HEK293 (cell line): ENCODE measurements around the gene STOX2.

Source experiments
- CTCF ChIA-PET: fragments of 350-600 bp; formaldehyde crosslinking; extraction: SDS; loops from one replicate; lab custom pipeline; 2021; ENCODE audit warnings: antibody characterized with exemption; lab: Yijun Ruan, JAX
- POLR2A ChIA-PET: fragments of 300-600 bp; formaldehyde crosslinking; extraction: SDS; loops from one replicate; lab custom pipeline; 2020; ENCODE audit warnings: antibody characterized with exemption, inconsistent platforms; lab: Yijun Ruan, JAX
- H3K27ac ChIP-seq: fragments of 200-500 bp; sonication (Bioruptor generic); 2 replicates; pipeline ENCODE4 v1.5.1; 2014; ENCODE audit warnings: low read depth, low read length, control low read depth, inconsistent platforms; ENCODE audit errors: extremely low read depth
- H3K36me3 ChIP-seq, 2 experiments: fragments of 200-500 bp in 1 of 2; sonication (Bioruptor generic) in 1 of 2; 1 replicate in 1 of 2; 2 replicates in 1 of 2; pipeline ENCODE4 v1.5.1; 2014 to 2017; ENCODE audit warnings: inconsistent platforms in 2 of 2, low read length in 2 of 2; ENCODE audit not compliant: control insufficient read depth in 2 of 2, insufficient read depth in 1 of 2
- H3K4me1 ChIP-seq: fragments of 200-500 bp; sonication (Bioruptor generic); 2 replicates; pipeline ENCODE4 v1.5.1; 2014; ENCODE audit warnings: mild to moderate bottlenecking, low read length, inconsistent platforms; ENCODE audit not compliant: control insufficient read depth, insufficient read depth
- H3K4me3 ChIP-seq: 2 replicates; pipeline ENCODE4 v1.5.1; 2011; ENCODE audit warnings: low read depth, mild to moderate bottlenecking, control low read depth, low read length, moderate library complexity
- H3K9me3 ChIP-seq: fragments of 200-500 bp; sonication (Bioruptor generic); 2 replicates; pipeline ENCODE4 v1.5.1; 2014; ENCODE audit warnings: low read depth, low read length, inconsistent platforms; ENCODE audit not compliant: control insufficient read depth, insufficient read depth
- EGR2 ChIP-seq: fragments of 450-650 bp; formaldehyde crosslinking; IDR thresholded peaks from 2 replicates; pipeline ENCODE4 v1.5.1; 2016; ENCODE audit warnings: low read depth, missing biosample characterization, missing genetic modification characterization
- GLI2 ChIP-seq: fragments of 450-650 bp; formaldehyde crosslinking; IDR thresholded peaks from 2 replicates; pipeline ENCODE4; 2017; ENCODE audit warnings: missing biosample characterization, missing genetic modification characterization, low read depth, borderline replicate concordance
- HOXA7 ChIP-seq: sonication (generic); formaldehyde crosslinking; IDR thresholded peaks from 2 replicates; pipeline ENCODE4 v1.8.1; 2022; ENCODE audit warnings: missing genetic modification reagents, borderline replicate concordance
- OSR2 ChIP-seq: fragments of 450-650 bp; formaldehyde crosslinking; IDR thresholded peaks from 2 replicates; pipeline ENCODE4 v1.5.1; 2016; ENCODE audit warnings: missing biosample characterization, missing genetic modification characterization
- SCRT1 ChIP-seq: fragments of 450-650 bp; formaldehyde crosslinking; IDR thresholded peaks from 2 replicates; pipeline ENCODE4 v1.5.1; 2016; ENCODE audit warnings: missing biosample characterization, missing genetic modification characterization, borderline replicate concordance
- SETDB1 ChIP-seq: IDR thresholded peaks from one replicate; pipeline ENCODE4 v1.6.1; 2017; ENCODE audit warnings: mild to moderate bottlenecking, low read length, moderate library complexity, mixed read lengths; ENCODE audit not compliant: insufficient read length
- ZBTB6 ChIP-seq: fragments of 450-650 bp; formaldehyde crosslinking; IDR thresholded peaks from 2 replicates; pipeline ENCODE4 v1.5.1; 2017; ENCODE audit warnings: missing biosample characterization, missing genetic modification characterization
- ZNF311 ChIP-seq: fragments of 450-650 bp; formaldehyde crosslinking; IDR thresholded peaks from 2 replicates; pipeline ENCODE4 v1.5.1; 2017; ENCODE audit warnings: missing biosample characterization, missing genetic modification characterization, borderline replicate concordance
- ZNF37A ChIP-seq: fragments of 450-650 bp; IDR thresholded peaks from 2 replicates; pipeline ENCODE4 v1.5.1; 2018; ENCODE audit warnings: missing biosample characterization, missing genetic modification characterization
- ZNF423 ChIP-seq: fragments of 450-650 bp; formaldehyde crosslinking; IDR thresholded peaks from 2 replicates; pipeline ENCODE4 v1.5.1; 2016; ENCODE audit warnings: missing biosample characterization, missing genetic modification characterization
- ZNF514 ChIP-seq: fragments of 450-650 bp; formaldehyde crosslinking; IDR thresholded peaks from 2 replicates; pipeline ENCODE4 v1.5.1; 2016; ENCODE audit warnings: missing biosample characterization, missing genetic modification characterization
- ZNF518A ChIP-seq: fragments of 450-650 bp; formaldehyde crosslinking; conservative IDR thresholded peaks from 2 replicates; pipeline ENCODE4 v1.5.1; 2016; ENCODE audit warnings: low read depth, missing biosample characterization, missing genetic modification characterization
- ZNF571 ChIP-seq: fragments of 450-650 bp; formaldehyde crosslinking; IDR thresholded peaks from 2 replicates; pipeline ENCODE4 v1.5.0; 2017; ENCODE audit warnings: missing biosample characterization, missing genetic modification characterization
- ZNF654 ChIP-seq: fragments of 450-650 bp; formaldehyde crosslinking; IDR thresholded peaks from 2 replicates; pipeline ENCODE4 v1.5.1; 2016; ENCODE audit warnings: low read depth, missing biosample characterization, missing genetic modification characterization
- ZNF677 ChIP-seq: fragments of 450-650 bp; IDR thresholded peaks from 2 replicates; pipeline ENCODE4 v1.5.0; 2018; ENCODE audit warnings: missing biosample characterization, mild to moderate bottlenecking, missing genetic modification characterization, moderate library complexity
- TF ChIP-seq, protein P1 (sequence below): fragments of 450-650 bp; formaldehyde crosslinking; IDR thresholded peaks from 2 replicates; pipeline ENCODE4 v1.5.1; 2017; ENCODE audit warnings: missing biosample characterization, missing genetic modification characterization
- TF ChIP-seq, protein P2 (sequence below): fragments of 450-650 bp; IDR thresholded peaks from 2 replicates; pipeline ENCODE4 v1.5.1; 2018; ENCODE audit warnings: missing biosample characterization, mild to moderate bottlenecking, missing genetic modification characterization
- TF ChIP-seq, protein P3 (sequence below): fragments of 450-650 bp; formaldehyde crosslinking; IDR thresholded peaks from 2 replicates; pipeline ENCODE4 v1.5.1; 2016; ENCODE audit warnings: missing biosample characterization, missing genetic modification characterization, low read depth
- TF ChIP-seq, protein P4 (sequence below): fragments of 450-650 bp; formaldehyde crosslinking; IDR thresholded peaks from 2 replicates; pipeline ENCODE4 v1.5.1; 2016; ENCODE audit warnings: missing biosample characterization, missing genetic modification characterization

Gene STOX2

GRCh38 chr4:183932576-183932975 lies 27.5 kb downstream of the STOX2 start:
- no peak overlapping the region for H3K4me3 ChIP-seq
- CTCF ChIA-PET = no interaction called here
- no peaks in the 10 kb centered on the region for H3K36me3 ChIP-seq
- no peak overlapping the region for H3K27ac ChIP-seq
- no peaks in the 10 kb centered on the region for H3K9me3 ChIP-seq
- POLR2A ChIA-PET = no interaction called here
- no peaks in the 10 kb centered on the region for H3K4me1 ChIP-seq
- TF ChIP-seq, protein P1, sequence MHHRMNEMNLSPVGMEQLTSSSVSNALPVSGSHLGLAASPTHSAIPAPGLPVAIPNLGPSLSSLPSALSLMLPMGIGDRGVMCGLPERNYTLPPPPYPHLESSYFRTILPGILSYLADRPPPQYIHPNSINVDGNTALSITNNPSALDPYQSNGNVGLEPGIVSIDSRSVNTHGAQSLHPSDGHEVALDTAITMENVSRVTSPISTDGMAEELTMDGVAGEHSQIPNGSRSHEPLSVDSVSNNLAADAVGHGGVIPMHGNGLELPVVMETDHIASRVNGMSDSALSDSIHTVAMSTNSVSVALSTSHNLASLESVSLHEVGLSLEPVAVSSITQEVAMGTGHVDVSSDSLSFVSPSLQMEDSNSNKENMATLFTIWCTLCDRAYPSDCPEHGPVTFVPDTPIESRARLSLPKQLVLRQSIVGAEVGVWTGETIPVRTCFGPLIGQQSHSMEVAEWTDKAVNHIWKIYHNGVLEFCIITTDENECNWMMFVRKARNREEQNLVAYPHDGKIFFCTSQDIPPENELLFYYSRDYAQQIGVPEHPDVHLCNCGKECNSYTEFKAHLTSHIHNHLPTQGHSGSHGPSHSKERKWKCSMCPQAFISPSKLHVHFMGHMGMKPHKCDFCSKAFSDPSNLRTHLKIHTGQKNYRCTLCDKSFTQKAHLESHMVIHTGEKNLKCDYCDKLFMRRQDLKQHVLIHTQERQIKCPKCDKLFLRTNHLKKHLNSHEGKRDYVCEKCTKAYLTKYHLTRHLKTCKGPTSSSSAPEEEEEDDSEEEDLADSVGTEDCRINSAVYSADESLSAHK (tag by site-specific recombination) = no peak
- no peak for TF ChIP-seq ZNF677 (tag by site-specific recombination)
- TF ChIP-seq ZNF571 (tag by site-specific recombination) = no peak
- no peak for TF ChIP-seq ZNF311
- no peak for TF ChIP-seq SETDB1
- no peak for TF ChIP-seq ZBTB6 (tag by site-specific recombination)
- TF ChIP-seq, all 188 proteins: peak for 0

GRCh38 chr4:183934761-183935160 lies 29.7 kb downstream of the STOX2 start:
- Histone ChIP-seq H3K36me3 (no peaks in the 10 kb centered on the region; a peak in 1 of 3 replicates), H3K4me3 (no peak overlapping the region), H3K4me1 (no peaks in the 10 kb centered on the region), H3K9me3 (no peaks in the 10 kb centered on the region), H3K27ac (no peak overlapping the region)
- ChIA-PET CTCF (no interaction called here), POLR2A (no interaction called here)
- TF ChIP-seq ZNF518A (tag by site-specific recombination) (no peak), HOXA7 (no peak), EGR2 (tag by site-specific recombination) (no peak), ZNF423 (tag by site-specific recombination) (no peak), ZNF514 (tag by site-specific recombination) (no peak), GLI2 (tag by site-specific recombination) (no peak), ZNF571 (tag by site-specific recombination) (no peak), OSR2 (tag by site-specific recombination) (no peak), SCRT1 (tag by site-specific recombination) (no peak), ZNF37A (tag by site-specific recombination) (no peak), ZNF654 (tag by site-specific recombination) (no peak)
- TF ChIP-seq, protein P2, sequence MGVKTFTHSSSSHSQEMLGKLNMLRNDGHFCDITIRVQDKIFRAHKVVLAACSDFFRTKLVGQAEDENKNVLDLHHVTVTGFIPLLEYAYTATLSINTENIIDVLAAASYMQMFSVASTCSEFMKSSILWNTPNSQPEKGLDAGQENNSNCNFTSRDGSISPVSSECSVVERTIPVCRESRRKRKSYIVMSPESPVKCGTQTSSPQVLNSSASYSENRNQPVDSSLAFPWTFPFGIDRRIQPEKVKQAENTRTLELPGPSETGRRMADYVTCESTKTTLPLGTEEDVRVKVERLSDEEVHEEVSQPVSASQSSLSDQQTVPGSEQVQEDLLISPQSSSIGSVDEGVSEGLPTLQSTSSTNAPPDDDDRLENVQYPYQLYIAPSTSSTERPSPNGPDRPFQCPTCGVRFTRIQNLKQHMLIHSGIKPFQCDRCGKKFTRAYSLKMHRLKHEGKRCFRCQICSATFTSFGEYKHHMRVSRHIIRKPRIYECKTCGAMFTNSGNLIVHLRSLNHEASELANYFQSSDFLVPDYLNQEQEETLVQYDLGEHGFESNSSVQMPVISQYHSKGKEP = no peak
- TF ChIP-seq, protein P3, sequence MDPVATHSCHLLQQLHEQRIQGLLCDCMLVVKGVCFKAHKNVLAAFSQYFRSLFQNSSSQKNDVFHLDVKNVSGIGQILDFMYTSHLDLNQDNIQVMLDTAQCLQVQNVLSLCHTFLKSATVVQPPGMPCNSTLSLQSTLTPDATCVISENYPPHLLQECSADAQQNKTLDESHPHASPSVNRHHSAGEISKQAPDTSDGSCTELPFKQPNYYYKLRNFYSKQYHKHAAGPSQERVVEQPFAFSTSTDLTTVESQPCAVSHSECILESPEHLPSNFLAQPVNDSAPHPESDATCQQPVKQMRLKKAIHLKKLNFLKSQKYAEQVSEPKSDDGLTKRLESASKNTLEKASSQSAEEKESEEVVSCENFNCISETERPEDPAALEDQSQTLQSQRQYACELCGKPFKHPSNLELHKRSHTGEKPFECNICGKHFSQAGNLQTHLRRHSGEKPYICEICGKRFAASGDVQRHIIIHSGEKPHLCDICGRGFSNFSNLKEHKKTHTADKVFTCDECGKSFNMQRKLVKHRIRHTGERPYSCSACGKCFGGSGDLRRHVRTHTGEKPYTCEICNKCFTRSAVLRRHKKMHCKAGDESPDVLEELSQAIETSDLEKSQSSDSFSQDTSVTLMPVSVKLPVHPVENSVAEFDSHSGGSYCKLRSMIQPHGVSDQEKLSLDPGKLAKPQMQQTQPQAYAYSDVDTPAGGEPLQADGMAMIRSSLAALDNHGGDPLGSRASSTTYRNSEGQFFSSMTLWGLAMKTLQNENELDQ (tag by site-specific recombination) = no peak
- TF ChIP-seq, protein P4, sequence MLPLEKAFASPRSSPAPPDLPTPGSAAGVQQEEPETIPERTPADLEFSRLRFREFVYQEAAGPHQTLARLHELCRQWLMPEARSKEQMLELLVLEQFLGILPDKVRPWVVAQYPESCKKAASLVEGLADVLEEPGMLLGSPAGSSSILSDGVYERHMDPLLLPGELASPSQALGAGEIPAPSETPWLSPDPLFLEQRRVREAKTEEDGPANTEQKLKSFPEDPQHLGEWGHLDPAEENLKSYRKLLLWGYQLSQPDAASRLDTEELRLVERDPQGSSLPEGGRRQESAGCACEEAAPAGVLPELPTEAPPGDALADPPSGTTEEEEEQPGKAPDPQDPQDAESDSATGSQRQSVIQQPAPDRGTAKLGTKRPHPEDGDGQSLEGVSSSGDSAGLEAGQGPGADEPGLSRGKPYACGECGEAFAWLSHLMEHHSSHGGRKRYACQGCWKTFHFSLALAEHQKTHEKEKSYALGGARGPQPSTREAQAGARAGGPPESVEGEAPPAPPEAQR (tag by site-specific recombination) = no peak
